Iris pigment epithelial cell (primary cell): ENCODE measurements around the gene THEMIS2.
"Not testable (repeated sequence)": the region's sequence is repeated elsewhere in the genome, so short reads cannot be mapped to it uniquely, and the experiment has no call there.

ENCODE experiments used
- DNase-seq: peaks from one replicate; pipeline ENCODE4 v3.0.0-alpha.2; 2011; ENCODE audit warnings: low read depth

The THEMIS2 gene

GRCh38 chr1:27872059-27872801 lies at the start of gene THEMIS2:
Gene THEMIS2, plus strand, starts transcription at chr1:27872544. Its CDS starts 28 bp downstream, at chr1:27872572.
- peak; percentile 24 for DNase-seq

GRCh38 chr1:27823784-27824183 lies 48.6 kb upstream of the THEMIS2 start:
- DNase-seq = no peak

- no peak for DNase-seq
Observed at GRCh38 chr1:27824411-27824810, 47.9 kb upstream of the THEMIS2 start.

GRCh38 chr1:27829339-27829960 lies 42.9 kb upstream of the THEMIS2 start:
- not testable (repeated sequence) for DNase-seq

GRCh38 chr1:27830621-27831440 lies 41.5 kb upstream of the THEMIS2 start, which contains the start of gene PPP1R8:
Gene PPP1R8, plus strand, starts transcription at chr1:27830782. Its CDS starts 54 bp downstream, at chr1:27830836.
- DNase-seq = peak; percentile 98

GRCh38 chr1:27831568-27832410 lies 40.6 kb upstream of the THEMIS2 start:
- DNase-seq = peak; percentile 12

- peak; percentile 65 for DNase-seq
Observed at GRCh38 chr1:27832762-27833161, 39.6 kb upstream of the THEMIS2 start.

- no peak for DNase-seq
Observed at GRCh38 chr1:27833470-27833869, 38.9 kb upstream of the THEMIS2 start.

GRCh38 chr1:27835046-27835445 lies 37.3 kb upstream of the THEMIS2 start:
- no peak for DNase-seq

GRCh38 chr1:27835501-27835900 lies 36.8 kb upstream of the THEMIS2 start:
- DNase-seq = no peak

- no peak for DNase-seq
Observed at GRCh38 chr1:27849951-27850350, 22.4 kb upstream of the THEMIS2 start.

GRCh38 chr1:27855085-27855484 lies 17.3 kb upstream of the THEMIS2 start:
- no peak for DNase-seq

- DNase-seq = no peak
Observed at GRCh38 chr1:27856561-27857343, 15.6 kb upstream of the THEMIS2 start.

GRCh38 chr1:27857552-27857951 lies 14.8 kb upstream of the THEMIS2 start:
- not testable (repeated sequence) for DNase-seq

- peak; percentile 78 for DNase-seq
Observed at GRCh38 chr1:27858072-27858948, 14.0 kb upstream of the THEMIS2 start.

GRCh38 chr1:27858949-27859576 lies 13.3 kb upstream of the THEMIS2 start:
- no peak for DNase-seq

GRCh38 chr1:27861436-27861835 lies 10.9 kb upstream of the THEMIS2 start:
- DNase-seq = no peak

GRCh38 chr1:27862004-27862403 lies 10.3 kb upstream of the THEMIS2 start:
- no peak for DNase-seq
